HEK293 (cell line): ENCODE results near the gene SH2D4B.

ENCODE experiments used
- MEIS1 ChIP-seq: sonication (generic); formaldehyde crosslinking; IDR thresholded peaks from 2 replicates; pipeline ENCODE4 v1.8.1; 2022; ENCODE audit warnings: missing genetic modification reagents, mild to moderate bottlenecking, borderline replicate concordance
- YY1 ChIP-seq: fragments of 450-650 bp; formaldehyde crosslinking; IDR thresholded peaks from 2 replicates; pipeline ENCODE4 v1.5.1; 2018; ENCODE audit warnings: missing biosample characterization, missing genetic modification characterization
- ZBTB21 ChIP-seq: fragments of 450-650 bp; formaldehyde crosslinking; IDR thresholded peaks from 2 replicates; pipeline ENCODE4 v1.5.1; 2017; ENCODE audit warnings: missing biosample characterization, missing genetic modification characterization
- ZEB2 ChIP-seq: fragments of 450-650 bp; formaldehyde crosslinking; IDR thresholded peaks from 2 replicates; pipeline ENCODE4 v1.5.1; 2016; ENCODE audit warnings: missing biosample characterization, missing genetic modification characterization
- ZNF133 ChIP-seq: fragments of 450-650 bp; formaldehyde crosslinking; IDR thresholded peaks from 2 replicates; pipeline ENCODE4 v1.5.1; 2016; ENCODE audit warnings: missing biosample characterization, missing genetic modification characterization
- ZNF324 ChIP-seq: fragments of 450-650 bp; formaldehyde crosslinking; IDR thresholded peaks from 2 replicates; pipeline ENCODE4 v1.5.1; 2016; ENCODE audit warnings: missing biosample characterization, missing genetic modification characterization
- ZNF501 ChIP-seq: fragments of 450-650 bp; formaldehyde crosslinking; IDR thresholded peaks from 2 replicates; pipeline ENCODE4 v1.5.1; 2016; ENCODE audit warnings: missing biosample characterization, missing genetic modification characterization
- ZNF558 ChIP-seq: fragments of 450-650 bp; formaldehyde crosslinking; IDR thresholded peaks from 2 replicates; pipeline ENCODE4 v1.5.1; 2016; ENCODE audit warnings: missing biosample characterization, missing genetic modification characterization
- ZNF777 ChIP-seq: fragments of 450-650 bp; formaldehyde crosslinking; IDR thresholded peaks from 2 replicates; pipeline ENCODE4 v1.5.1; 2017; ENCODE audit warnings: missing biosample characterization, missing genetic modification characterization, borderline replicate concordance
- ZSCAN30 ChIP-seq: fragments of 450-650 bp; IDR thresholded peaks from 2 replicates; pipeline ENCODE4 v1.5.1; 2018; ENCODE audit warnings: missing biosample characterization, mild to moderate bottlenecking, missing genetic modification characterization, moderate library complexity
- TF ChIP-seq, protein P1 (sequence below): fragments of 450-650 bp; formaldehyde crosslinking; IDR thresholded peaks from 2 replicates; pipeline ENCODE4 v1.5.1; 2016; ENCODE audit warnings: missing biosample characterization, missing genetic modification characterization
- TF ChIP-seq, protein P2 (sequence below): fragments of 450-650 bp; formaldehyde crosslinking; optimal IDR thresholded peaks from 2 replicates; pipeline ENCODE3; 2016; ENCODE audit warnings: missing biosample characterization, mild to moderate bottlenecking, missing genetic modification characterization

DNA sequence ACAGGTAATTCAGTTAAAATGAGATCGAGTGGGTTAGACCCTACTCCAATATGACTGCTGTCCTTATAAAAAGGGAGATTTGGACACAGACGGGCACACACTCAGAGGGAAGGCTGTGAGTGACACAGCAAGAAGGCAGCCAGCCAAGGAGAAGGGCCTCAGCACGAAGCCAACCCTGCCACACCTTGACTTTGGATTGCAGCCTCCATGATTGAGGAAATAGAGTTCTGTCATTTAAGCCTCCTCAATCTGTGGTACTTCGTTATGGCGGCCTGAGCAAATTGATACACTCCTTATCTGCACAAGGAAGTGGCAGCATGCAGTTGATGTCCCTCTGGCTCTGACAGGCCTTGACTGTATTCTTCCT lies 43.8 kb downstream of the SH2D4B start:
- TF ChIP-seq, protein P1, sequence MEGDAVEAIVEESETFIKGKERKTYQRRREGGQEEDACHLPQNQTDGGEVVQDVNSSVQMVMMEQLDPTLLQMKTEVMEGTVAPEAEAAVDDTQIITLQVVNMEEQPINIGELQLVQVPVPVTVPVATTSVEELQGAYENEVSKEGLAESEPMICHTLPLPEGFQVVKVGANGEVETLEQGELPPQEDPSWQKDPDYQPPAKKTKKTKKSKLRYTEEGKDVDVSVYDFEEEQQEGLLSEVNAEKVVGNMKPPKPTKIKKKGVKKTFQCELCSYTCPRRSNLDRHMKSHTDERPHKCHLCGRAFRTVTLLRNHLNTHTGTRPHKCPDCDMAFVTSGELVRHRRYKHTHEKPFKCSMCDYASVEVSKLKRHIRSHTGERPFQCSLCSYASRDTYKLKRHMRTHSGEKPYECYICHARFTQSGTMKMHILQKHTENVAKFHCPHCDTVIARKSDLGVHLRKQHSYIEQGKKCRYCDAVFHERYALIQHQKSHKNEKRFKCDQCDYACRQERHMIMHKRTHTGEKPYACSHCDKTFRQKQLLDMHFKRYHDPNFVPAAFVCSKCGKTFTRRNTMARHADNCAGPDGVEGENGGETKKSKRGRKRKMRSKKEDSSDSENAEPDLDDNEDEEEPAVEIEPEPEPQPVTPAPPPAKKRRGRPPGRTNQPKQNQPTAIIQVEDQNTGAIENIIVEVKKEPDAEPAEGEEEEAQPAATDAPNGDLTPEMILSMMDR (tag by site-specific recombination): no peak
- TF ChIP-seq MEIS1: no peak
- no peak for TF ChIP-seq ZNF324
- no peak for TF ChIP-seq YY1 (tag by site-specific recombination)
- no peak for TF ChIP-seq ZEB2 (tag by site-specific recombination)
- TF ChIP-seq ZNF501 (tag by site-specific recombination): no peak
- TF ChIP-seq ZSCAN30 (tag by site-specific recombination): no peak
- TF ChIP-seq, protein P2, sequence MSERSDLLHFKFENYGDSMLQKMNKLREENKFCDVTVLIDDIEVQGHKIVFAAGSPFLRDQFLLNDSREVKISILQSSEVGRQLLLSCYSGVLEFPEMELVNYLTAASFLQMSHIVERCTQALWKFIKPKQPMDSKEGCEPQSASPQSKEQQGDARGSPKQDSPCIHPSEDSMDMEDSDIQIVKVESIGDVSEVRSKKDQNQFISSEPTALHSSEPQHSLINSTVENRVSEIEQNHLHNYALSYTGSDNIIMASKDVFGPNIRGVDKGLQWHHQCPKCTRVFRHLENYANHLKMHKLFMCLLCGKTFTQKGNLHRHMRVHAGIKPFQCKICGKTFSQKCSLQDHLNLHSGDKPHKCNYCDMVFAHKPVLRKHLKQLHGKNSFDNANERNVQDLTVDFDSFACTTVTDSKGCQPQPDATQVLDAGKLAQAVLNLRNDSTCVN (tag by site-specific recombination): no peak
- no peak for TF ChIP-seq ZNF133 (tag by site-specific recombination)
- TF ChIP-seq ZNF558 (tag by site-specific recombination): no peak
- TF ChIP-seq ZNF777 (tag by site-specific recombination): no peak
- TF ChIP-seq ZBTB21 (tag by site-specific recombination): no peak
